GM13976 (cell line): Measurements from ENCODE around the gene APOA4.

Experiments used
- DNase-seq: peaks from one replicate; pipeline ENCODE4 v3.0.0; 2012; ENCODE audit warnings: low spot score
- in situ Hi-C: fragments of 300-500 bp; cut with MboI; formaldehyde crosslinking; loops from one replicate; pipeline ENCODE4 v1.12.0; 2022; ENCODE audit warnings: low sequenced_read_pairs, mixed read lengths, inconsistent platforms; ENCODE audit not compliant: unreplicated experiment
- TF ChIP-seq, protein P1 (sequence below): IDR thresholded peaks from 2 replicates; pipeline ENCODE4 v1.5.1; 2012; ENCODE audit warnings: borderline replicate concordance, mild to moderate bottlenecking; ENCODE audit not compliant: insufficient read depth; ENCODE audit errors: extremely low read depth, missing control alignments, control extremely low read depth

Gene APOA4

DNA sequence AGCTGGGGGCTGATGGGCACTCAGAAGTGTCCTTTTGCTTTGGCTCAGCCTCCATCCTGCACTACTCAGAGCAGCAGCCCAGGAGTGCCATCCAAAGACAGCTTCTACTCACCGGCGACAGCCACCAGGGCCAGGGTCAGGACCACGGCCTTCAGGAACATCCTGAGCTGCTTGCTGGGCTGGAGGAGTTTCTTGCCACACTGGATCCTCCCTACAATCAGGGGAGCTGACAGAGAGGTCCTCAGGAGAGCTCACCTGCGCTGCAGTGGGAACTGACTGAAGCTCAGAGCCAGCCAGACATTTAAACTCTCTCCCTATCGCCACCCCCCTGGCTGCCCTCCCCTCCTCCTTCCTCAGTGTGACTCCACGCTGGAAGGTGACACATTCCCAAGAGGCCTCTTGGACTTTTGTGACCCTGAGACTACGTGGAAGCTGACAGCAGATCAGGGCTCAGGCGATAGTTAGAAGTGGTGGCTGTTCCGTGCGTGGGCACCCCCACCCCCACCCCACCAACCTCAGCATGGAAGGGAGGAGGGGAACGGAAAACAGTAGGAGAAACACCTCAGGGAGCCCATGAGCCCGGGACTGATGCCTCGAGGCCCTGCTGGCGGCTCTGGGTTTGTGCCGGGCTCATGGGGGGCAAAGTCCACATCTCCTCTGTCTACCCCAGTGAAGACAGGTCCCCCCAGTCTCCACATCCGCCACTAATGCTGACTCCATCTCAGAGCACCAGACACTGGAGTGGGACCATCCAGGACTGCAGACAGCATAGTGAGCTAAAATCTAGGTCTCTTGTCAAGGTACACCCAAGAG lies at the start of gene APOA4:
Gene APOA4 (minus strand): TSS at position 274 of the 813 bp plus-strand sequence. CDS start 113 bp downstream, at position 161.
- TF ChIP-seq, protein P1, sequence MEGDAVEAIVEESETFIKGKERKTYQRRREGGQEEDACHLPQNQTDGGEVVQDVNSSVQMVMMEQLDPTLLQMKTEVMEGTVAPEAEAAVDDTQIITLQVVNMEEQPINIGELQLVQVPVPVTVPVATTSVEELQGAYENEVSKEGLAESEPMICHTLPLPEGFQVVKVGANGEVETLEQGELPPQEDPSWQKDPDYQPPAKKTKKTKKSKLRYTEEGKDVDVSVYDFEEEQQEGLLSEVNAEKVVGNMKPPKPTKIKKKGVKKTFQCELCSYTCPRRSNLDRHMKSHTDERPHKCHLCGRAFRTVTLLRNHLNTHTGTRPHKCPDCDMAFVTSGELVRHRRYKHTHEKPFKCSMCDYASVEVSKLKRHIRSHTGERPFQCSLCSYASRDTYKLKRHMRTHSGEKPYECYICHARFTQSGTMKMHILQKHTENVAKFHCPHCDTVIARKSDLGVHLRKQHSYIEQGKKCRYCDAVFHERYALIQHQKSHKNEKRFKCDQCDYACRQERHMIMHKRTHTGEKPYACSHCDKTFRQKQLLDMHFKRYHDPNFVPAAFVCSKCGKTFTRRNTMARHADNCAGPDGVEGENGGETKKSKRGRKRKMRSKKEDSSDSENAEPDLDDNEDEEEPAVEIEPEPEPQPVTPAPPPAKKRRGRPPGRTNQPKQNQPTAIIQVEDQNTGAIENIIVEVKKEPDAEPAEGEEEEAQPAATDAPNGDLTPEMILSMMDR = no peak
- no peak for DNase-seq
- in situ Hi-C loops = no loop called here

DNA sequence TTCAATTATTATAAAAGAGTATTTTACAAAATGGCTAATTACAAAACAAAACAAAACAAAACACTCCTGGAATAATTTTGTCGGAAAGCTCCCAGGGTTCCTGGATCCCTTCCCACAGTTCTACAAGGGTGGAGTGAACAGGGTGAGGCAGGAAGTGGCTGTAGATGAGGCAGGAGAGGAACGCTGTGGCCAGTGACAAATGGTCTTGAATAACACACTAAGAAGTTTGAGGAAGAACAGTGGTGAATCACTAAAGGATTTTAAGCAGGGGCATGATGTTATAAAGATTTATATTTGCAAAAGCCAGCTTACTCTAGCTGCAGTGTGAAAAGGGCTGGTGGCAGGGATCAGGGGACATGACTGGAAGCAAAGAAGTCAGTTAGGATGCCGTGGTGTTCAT lies 48.1 kb upstream of the APOA4 start:
- TF ChIP-seq, protein P1 = no peak
- in situ Hi-C loops = loop anchor here (10.0 kb wide), 1 partner anchor 234 kb away; no protein-coding TSS in a partner anchor
- DNase-seq = no peak

DNA sequence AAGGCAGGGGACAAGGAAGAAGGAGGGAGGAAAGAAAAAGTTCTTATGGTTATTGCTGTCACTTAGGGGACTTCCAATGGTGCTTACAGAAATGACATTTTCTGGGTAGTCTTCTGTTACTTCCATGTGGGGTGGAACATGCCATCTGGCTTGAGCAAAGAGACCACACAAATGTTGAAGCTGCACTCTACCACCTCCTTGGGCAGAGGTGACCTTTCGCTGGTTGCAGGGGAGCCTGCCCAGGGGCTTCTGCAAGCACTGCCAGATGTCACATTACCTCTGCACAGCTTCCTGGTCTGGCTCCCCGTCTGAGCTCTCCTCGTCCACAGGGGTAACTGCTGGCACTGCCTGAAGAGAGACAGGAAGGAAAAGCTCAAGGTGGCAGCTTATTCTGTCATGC lies 47.0 kb upstream of the APOA4 start:
- DNase-seq = no peak
- in situ Hi-C loops = loop anchor here (10.0 kb wide), 1 partner anchor 235 kb away; no protein-coding TSS in a partner anchor
- TF ChIP-seq, protein P1 = no peak

DNA sequence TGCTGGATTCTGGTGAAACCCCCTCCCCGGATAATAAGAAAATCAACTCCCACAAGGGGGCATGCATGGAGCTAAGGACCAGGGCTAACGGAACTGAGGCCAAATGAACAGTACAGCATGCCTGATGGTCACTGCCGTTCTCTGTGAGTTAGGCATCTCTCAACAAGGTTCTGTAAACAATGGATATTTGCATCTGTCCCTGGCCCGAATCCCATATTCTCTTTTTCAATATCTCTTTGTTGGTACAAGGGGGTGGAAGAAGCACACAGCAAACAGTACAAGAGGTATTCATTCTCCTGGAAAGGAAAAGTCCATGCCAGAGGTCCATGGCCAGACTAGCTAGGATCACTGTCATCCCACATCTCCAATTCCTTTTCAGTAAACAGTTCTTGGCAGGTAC lies 46.5 kb upstream of the APOA4 start:
- TF ChIP-seq, protein P1 = no peak
- in situ Hi-C loops = loop anchor here (10.0 kb wide), 1 partner anchor 235 kb away; no protein-coding TSS in a partner anchor
- DNase-seq = no peak

DNA sequence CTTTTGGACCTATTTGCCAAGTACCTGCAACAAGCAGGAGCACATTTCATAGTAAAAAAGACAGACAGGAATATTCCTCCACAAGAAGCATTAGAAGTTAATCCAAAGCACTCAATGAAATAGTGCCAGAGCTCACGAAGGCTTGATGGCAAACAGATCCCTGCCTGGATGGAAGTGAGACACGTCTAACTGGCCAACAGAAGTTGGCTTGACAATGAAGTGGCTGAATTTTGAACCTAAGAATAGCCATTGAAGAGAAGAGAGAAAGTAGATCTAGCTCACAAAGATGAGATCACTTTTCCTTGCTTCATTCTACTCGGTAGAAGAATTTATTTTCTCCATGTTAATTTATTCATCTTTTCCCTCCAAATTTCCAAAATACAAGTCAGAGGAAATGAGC lies 45.0 kb upstream of the APOA4 start:
- no peak for DNase-seq
- TF ChIP-seq, protein P1 = no peak
- in situ Hi-C loops = no loop called here

DNA sequence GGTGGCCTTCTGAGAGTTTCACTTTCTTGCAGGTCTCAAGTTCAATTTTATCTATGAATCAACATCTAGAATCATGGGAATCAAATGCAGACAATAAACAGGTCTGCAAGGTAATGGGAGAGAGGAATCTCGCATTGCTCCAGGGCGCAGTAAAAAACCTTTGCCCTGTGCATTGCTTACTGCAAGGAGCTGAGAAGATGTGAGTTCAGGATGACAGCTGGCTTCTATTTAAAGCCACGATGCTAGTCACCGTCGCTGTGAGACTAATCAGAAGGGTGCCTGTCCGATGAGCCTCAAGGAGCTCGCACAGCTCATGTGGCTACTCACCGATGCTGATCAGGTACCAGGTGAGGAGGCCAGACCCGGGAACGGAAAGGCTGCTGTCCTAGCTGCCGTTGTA lies 44.5 kb upstream of the APOA4 start:
- no peak for DNase-seq
- in situ Hi-C loops = no loop called here
- TF ChIP-seq, protein P1 = no peak
